HEK293T (cell line): Measurements from ENCODE around the gene SUMF2.

Source experiments
- ARNT ChIP-seq: fragments of 450-650 bp; IDR thresholded peaks from 2 replicates; pipeline ENCODE4 v1.6.1; 2017; ENCODE audit warnings: mild to moderate bottlenecking
- CTBP1 ChIP-seq: fragments of 450-650 bp; IDR thresholded peaks from 2 replicates; pipeline ENCODE4 v1.6.1; 2016; ENCODE audit warnings: borderline replicate concordance
- NFRKB ChIP-seq: fragments of 450-650 bp; IDR thresholded peaks from 2 replicates; pipeline ENCODE4 v1.6.1; 2016; ENCODE audit warnings: mild to moderate bottlenecking, moderate library complexity
- TARDBP ChIP-seq: fragments of 450-650 bp; IDR thresholded peaks from 2 replicates; pipeline ENCODE4 v1.6.1; 2016

GRCh38 chr7:56092789-56093531, 28.9 kb downstream of the SUMF2 start, which contains the start of gene PHKG1:
- TF ChIP-seq NFRKB (no peak), TARDBP (no peak), ARNT (no peak), CTBP1 (no peak)
